HG03135 (cell line): Measurements from ENCODE around the gene SRRM5.
"Not testable (repeated sequence)": the region's sequence is repeated elsewhere in the genome, so short reads cannot be mapped to it uniquely, and the experiment has no call there.

Experiments
- ATAC-seq: cut with Tn5 transposase; IDR thresholded peaks from one replicate; pipeline ENCODE4 v1.9.1; 2021; ENCODE audit warnings: mild to moderate bottlenecking, moderate library complexity; ENCODE audit not compliant: unreplicated experiment

Gene SRRM5

GRCh38 chr19:43636121-43636683 is 24.3 kb downstream of the SRRM5 start:
- ATAC-seq = no peak

DNA sequence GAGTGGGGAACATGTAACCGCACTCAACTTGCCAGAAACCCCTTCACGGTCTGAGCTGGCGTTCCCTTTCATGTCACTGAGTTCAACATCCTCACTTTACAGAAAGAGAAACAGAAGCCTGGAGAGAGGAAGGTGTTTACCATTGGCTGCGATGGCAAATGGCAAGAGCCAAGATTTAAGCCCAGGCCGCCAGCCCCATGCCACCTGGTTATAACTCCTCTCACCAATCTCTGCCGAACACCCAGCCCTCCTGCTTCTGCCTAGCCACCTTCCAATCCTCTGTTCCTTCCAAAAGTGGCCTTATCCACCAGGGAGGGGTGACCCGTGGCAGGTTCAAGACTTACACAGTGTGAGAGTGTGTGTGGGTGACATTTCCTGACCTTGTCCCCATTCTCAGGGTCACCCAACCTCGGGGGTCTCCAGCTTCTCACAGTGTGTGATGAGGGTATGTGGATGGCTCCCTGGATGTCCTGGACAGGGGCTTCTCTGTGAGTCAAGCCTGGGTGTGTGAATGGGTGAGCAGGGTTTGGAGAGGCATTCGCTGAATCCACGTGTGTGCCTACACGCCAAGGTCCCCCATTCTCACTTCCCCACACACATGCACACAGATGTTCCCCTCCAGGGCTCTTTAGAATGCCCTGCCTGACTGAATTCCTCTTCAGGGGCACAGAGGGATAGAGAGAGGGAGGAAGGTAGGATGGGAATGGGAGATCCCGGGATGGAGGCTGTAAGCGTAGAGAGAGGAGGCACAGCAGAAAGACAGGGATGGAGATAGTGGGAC is 26.5 kb downstream of the SRRM5 start:
- ATAC-seq = no peak

- ATAC-seq = no peak
These were observed 27.2 kb downstream of the SRRM5 start for GRCh38 chr19:43638995-43639518.

DNA sequence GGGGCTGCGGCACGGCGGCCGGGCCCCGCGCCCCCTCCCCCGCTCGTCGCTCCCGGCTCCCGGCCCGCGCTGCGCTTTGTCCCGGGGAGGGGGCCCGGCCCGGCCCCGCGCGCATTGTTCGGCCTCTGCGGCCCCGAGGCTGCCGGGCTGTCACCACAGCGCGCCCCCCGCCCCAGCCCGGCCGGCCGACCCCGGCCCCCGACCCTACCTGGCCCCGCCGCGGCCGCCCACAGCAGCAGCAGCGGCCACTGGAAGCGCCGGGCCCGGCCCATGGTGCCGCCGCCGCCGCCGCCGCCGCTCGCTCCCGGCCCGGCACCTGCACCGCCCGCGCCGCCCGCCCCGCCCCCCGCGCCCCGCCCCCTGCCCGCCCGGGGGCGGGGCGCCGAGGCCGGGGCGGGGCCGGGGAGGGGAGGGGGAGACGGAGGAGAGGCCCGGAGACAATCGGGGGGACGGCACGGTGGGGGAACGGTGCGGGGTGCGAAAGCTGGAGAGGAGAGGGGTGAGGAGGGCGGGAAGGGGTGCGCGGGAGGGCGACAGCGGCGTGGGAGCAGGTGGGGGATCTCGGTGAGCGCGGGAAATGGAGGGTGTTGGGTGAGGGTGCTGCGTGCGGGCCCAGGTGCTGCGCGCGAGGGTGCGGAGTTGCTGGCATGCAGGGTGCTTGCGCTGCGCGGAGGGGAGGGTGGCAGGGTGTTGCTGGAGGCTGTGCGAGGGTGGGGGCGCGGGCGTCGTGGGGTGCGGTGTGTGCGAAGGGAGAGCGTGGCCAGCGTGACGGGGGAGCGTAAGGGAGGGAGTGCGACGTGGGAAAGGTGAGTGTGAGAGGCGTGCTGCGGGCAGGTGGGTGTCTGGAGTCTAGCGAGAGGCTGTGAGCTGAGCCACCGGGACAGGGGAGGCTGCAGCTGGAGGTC is 27.9 kb downstream of the SRRM5 start, which contains the start of gene CADM4:
TSS of gene CADM4 (minus strand) at position 332 of the 905 bp plus-strand sequence. CDS start at position 272, 60 bp downstream.
- ATAC-seq = no peak

DNA sequence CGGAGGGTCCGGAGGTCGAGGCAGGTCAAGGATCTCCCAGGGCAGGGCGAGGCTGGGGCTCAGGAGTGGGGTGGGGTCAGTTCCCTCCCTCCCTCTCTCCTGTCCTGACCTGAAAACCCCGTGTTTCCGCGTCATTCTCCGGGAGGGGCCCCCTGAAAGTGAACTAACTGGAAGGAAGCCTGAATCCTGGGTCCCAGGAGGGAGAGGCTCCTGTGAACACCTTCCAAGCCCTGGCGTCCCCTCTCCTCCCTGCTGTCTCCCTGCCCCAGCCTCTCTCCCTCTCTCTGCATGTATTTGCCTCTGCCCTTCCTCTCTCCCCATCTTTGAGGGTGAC is 28.5 kb downstream of the SRRM5 start:
- ATAC-seq = no peak

GRCh38 chr19:43641333-43641732 is 29.4 kb downstream of the SRRM5 start:
- ATAC-seq = no peak

DNA sequence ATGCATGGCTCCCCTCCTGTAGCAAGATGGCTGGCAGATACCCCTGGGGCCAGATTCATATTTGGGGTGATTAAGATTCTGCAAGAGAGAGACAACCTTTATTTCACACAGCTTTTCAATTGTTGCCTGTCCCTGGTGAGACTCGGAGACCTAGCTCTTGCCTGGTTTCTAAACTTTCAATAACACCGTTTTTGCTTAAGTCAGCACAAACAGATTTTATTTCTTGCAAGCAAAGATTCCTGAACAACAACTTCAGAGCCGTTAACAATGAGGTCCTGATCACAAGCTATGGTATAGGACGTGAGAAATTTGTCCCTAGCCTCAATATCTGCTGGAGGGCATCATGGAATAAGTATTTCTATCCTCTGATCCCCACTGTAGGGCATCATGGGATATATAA is 30.6 kb downstream of the SRRM5 start:
- ATAC-seq = no peak

GRCh38 chr19:43643326-43643725 is 31.4 kb downstream of the SRRM5 start:
- no peak for ATAC-seq

DNA sequence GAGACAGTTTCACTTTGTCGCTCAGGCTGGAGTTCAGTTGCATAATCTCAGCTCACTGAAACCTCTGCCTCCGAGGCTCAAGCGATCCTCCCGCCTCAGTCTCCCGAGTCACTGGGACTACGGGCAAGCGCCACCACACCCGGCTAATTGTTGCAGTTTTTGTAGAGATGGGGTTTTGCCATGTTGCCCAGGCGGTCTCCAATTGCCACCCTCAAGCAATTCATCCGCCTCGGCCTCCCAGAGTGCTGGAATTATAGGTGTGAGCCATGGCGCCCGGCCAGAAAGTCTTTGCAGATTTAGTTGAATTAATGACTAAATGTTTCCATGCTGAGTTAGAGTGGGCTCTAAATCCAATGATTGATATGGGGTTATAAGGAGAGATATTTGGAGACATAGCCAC is 32.3 kb downstream of the SRRM5 start:
- no peak for ATAC-seq

GRCh38 chr19:43648633-43649032 is 36.7 kb downstream of the SRRM5 start:
- no peak for ATAC-seq

GRCh38 chr19:43649514-43649913 is 37.6 kb downstream of the SRRM5 start:
- no peak for ATAC-seq

DNA sequence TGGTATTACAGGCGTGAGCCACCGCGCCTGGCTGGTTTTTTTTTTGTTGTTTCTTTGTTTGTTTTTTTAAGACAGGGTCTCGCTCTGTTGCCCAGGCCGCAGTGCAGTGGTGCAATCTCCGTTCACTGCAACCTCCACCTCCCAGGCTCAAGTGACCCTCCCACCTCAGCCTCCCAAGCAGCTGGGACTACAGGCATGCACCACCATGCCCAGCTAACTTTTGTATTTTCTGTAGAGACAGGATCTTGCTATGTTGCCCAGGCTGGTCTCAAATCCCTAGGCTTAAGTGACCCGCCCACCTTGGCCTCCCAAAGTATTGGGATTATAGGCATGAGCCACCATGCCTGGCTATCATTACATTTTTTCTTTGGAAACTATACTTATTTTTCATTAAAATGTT is 38.4 kb downstream of the SRRM5 start:
- ATAC-seq = not testable (repeated sequence)

DNA sequence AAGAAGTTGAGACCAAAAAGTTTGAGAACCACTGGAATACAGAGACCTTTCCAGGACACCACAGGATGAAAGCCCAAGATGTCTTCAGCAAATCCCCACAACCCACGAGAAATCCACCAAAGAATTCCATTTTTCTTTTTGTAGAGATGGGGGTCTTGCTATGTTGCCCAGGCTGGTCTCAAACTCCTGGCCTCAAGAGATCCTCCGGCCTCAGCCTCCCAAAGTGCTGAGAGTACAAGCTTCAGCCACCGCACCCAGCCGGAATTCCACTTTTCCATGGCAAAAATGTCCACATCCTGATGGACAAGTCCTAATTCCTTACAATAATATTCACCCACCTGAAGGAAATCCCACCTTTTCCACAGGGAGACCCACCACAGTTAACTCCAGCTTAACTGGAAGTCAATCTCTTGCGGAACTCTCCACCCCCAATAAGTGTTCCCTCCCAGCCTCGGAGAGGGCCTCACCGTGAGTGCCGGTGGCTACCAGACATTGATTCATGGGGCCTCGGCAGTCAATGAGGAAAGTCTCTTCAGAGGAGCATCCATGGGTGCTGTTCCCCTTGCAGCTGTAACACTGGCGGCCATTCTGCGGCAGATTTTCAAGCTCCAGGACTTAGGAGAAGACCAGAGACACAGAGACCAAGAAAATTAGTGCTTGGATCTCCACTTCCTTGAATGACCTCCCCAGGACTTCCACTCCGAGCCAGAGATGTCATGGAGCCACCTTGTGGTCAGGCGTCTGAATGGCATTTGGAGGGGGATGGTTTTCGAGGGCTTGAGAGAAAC is 40.1 kb downstream of the SRRM5 start:
- ATAC-seq = no peak

DNA sequence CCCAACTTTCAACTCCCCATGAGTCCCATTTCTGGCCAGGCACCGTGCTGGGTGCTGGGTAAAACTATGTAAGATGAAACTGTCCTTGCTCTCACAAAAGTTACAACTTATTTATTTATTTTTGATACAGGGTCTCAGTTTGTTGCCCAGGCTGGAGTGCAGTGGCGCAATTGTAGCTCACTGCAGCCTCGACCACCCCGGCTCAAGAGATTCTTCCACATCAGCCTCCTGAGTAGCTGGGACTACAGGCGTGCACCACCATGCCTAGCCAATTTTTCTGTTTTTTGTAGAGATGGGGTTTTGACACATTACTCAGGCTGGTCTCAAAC is 40.6 kb downstream of the SRRM5 start:
- no peak for ATAC-seq

DNA sequence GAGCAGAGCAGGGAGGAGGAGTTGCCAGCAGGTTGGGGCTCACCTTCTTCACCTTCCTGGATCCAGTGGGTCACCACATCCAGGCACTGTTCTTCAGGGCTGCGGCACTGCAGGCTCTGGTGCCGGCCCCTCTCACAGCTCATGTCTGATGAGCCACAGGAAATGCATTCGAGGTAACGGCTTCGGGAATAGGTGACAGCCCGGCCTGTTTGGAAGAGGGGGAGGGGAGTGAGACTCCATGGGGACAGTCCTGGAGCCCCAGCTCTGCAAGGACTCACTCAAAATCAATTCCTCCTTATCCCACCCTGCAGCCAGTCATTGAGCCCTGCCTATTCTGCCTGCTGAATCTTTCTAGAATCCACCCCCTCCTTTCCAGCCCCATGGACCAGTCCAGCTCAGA is 44.5 kb downstream of the SRRM5 start:
- ATAC-seq = no peak

GRCh38 chr19:43658001-43658400 is 46.1 kb downstream of the SRRM5 start:
- no peak for ATAC-seq

- no peak for ATAC-seq
These were observed 46.6 kb downstream of the SRRM5 start for GRCh38 chr19:43658494-43658893.

DNA sequence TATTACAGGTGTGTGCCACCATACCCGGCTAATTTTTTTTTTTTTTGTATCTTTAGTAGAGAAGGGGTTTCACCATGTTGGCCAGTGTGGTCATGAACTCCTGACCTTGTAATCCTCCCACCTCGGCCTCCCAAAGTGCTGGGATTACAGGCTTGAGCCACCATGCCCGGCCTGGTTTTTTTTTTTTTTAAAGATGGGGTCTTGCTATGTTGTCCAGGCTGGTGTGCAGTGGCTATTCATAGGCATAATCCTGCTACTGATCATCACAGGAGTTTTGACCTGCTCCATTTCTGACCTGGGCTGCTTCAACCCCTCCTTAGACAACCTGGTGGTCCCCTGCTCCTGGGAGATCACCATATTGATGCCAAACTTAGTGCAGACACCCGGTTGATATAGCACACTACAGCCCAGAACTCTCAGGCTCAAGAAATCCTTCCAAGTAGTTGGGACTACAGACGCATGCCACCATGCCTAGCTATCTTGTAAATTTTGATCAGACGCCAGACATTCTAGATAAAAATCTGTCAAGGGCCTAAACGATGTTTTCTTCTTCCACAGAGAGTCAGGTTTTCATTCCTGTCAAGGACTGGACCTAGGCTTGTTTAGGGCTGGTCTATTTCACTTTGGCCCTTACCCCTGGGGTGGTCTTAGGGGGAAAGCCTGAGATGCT is 48.5 kb downstream of the SRRM5 start:
- ATAC-seq = no peak

- ATAC-seq = no peak
These were observed 49.1 kb downstream of the SRRM5 start for GRCh38 chr19:43660971-43661360.

- ATAC-seq = no peak
These were observed 50.6 kb downstream of the SRRM5 start for GRCh38 chr19:43662487-43662886.
